ENCODE data around the gene TMEM61.
"Not testable (repeated sequence)": the region's sequence is repeated elsewhere in the genome, so short reads cannot be mapped to it uniquely, and the experiment has no call there.

TMEM61 gene

GRCh38 chr1:55005351-55006140 lies 25.1 kb downstream of the TMEM61 start:
- DNase-seq, result no peak

DNA sequence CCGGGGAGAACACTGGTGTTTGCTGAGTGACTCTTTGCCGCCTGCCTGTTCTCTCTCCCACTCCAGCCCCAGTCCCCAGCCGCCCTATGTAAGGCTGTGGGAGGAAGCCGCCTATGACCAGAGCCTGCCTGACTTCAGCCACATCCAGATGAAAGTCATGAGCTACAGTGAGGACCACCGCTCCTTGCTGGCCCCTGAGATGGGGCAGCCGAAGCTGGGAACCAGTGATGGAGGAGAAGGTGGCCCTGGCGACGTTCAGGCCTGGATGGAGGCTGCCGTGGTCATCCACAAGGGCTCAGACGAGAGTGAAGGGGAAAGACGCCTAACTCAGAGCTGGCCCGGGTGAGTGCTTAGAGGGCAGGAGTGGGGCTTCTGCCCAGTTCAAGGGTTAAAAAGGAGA lies 26.5 kb downstream of the TMEM61 start:
- DNase-seq, result no peak

GRCh38 chr1:55007625-55008024 lies 27.2 kb downstream of the TMEM61 start:
- no peak for DNase-seq

GRCh38 chr1:55010194-55010886 lies 29.9 kb downstream of the TMEM61 start:
- DNase-seq, result no peak

GRCh38 chr1:55010887-55011217 lies 30.4 kb downstream of the TMEM61 start:
- no peak for DNase-seq

DNA sequence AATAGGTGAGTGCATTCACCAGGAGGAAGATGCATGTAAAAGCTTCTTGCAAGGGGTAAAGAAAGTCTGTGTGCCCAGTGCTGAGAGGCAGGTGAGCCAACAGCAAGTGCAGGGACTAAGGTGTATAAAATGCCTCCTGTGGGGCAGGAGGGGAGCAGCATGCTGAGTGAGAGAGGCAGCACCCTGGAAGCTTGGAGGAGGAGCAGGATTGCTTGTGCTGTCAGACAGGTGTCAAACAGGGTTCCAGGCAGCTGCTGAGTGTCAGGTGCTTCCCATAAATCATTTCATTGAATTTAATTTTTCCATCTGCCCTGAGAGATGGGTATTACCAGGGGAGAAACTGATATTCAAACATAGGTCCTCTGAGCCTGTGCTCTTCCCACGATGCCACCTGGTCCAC lies 32.2 kb downstream of the TMEM61 start:
- DNase-seq, result peak; percentile 85

DNA sequence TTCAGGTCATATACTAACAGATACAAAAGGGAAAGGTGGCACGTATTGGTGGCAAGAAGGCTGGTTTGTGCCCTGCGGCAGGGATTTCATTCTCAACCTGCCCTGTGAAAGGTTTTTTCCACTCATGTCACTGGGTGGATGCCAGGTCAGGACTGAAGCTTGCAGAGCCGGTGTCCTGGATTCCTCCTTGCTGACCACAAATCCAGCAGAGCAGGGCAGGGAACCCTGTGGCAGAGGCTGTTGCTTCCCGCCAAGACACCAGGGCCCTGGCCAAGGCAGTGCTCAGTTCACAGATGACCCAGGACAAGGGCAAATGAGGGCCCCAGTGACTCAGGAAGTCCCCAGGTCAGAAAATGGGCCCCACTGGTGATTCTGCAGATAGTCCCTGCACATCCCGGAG lies 34.7 kb downstream of the TMEM61 start:
- DNase-seq, result no peak

DNA sequence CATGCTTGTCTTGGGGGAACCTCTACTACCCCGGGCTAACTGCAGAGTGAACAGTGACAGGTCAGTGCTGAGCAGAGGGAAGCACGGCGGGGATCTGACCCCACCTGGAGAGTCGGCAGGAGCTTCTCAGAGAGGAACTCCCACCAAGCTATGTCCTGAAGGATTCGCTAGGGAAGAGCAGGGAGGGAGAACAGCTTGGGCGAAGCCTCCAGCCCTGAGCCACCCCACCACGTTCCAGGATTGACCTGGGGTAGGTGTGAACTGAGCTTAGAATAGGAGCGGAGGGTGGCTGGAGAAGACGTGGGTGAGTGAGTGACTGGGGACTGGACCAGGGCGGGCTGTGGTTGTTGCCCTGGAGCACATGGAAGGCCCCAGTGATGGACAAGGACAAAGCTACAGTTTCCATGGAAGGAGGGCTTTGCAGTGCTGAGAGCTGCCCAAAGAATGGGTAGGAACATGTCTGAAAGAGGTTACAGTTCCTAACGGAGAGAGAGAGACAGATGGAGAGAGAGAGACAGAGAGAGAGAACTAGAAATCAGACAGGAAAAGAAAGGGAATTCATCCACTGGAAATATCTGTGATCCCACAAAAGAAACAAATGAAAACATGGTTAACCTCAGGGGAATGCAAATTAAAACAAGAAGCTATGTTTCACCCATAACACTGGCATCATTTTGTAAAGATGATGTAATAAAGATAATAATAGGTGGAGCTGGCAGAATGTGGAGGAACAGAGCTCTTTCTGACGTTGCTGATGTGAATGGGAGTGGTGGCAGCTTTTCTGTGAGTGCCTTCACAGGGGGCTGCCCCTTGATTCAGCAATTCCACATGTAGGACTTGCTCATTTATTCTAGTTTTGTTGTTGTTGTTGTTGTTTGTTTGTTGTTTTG lies 35.5 kb downstream of the TMEM61 start:
- no peak for DNase-seq

DNA sequence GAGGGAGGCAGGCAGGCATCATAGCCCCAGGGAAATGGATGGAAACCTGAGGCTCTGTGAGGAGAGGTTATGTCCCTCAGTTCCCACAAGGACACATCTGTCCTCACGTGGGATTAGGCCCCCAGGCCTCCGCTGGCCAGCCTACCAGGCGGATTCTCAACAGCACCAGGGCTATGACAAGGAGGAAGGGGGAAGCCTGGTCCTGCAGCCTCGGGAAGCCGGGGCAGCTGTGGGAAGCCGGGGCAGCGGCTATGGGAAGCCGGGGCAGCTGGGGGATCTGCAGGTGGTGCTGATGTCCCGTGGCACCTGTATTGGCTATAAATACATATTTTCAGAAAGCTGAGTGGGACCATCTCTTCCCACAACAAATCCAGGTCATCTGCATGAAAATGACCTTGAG lies 38.0 kb downstream of the TMEM61 start:
- no peak for DNase-seq

DNA sequence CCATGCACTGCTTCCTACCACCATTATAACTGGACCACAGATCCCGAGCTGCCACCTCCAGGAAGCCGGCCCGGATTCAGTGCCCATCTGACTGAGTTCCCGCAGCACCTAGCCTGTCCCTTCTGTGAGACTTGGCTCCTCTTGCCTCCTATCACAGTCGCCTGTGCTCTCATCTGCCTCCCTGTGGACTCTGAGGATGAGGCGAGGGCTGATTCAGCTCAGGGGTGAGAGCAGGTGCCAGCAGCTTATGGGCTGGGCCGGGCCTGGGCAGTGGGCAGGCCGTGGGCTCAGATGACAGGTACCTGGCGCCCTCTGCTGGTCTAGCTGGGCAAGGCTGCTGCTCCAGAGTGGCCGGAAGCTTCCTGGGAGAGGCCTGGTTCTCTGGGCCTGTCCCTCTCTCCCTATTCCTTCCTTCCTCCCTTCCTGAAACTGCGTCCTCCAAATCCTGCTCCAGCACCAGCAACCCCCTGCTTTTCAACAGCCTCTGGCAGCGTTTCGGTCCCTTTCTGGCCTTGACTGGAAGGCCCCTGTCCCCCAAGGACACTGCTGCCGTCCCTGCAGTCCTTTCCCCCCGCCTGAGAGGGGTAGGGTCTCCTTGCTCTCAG lies 41.6 kb downstream of the TMEM61 start:
- peak; percentile 70 for DNase-seq

- not testable (repeated sequence) for DNase-seq
Measured at GRCh38 chr1:55024163-55024562, 43.7 kb downstream of the TMEM61 start.

DNA sequence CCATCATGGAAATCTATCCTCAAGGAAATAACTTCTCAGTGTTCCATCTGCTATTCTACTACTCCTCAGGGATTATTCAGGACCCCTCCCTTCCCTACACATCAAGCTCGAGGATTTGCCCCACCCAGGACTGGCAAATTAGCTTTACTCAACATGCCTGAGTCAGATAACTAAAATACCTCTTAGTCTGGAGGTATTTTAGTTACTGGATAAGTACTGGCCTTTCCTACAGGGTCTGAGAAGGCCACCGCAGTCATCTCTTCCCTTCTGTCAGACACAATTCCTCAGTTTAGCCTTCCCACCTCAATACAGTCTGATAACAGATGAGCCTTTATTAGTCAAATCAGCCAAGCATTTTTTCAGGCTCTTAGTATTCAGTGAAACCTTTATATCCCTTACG lies 46.3 kb downstream of the TMEM61 start:
- not testable (repeated sequence) for DNase-seq

DNA sequence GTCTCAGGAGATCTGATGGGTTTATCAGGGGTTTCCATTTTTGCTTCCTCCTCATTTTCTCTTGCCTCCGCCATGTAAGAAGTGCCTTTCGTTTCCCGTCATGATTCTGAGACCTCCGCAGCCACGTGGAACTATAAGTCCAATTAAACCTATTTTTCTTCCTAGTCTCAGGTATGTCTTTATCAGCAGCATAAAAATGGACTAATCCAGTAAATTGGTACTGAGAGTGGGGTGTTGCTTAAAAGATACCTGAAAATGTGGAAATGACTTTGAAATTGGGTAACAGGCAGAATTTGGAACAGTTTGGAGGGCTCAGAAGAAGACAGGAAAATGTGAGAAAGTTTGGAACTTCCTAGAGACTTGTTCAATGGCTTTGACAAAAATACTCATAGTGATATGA lies 50.7 kb downstream of the TMEM61 start:
- DNase-seq, result not testable (repeated sequence)

DNA sequence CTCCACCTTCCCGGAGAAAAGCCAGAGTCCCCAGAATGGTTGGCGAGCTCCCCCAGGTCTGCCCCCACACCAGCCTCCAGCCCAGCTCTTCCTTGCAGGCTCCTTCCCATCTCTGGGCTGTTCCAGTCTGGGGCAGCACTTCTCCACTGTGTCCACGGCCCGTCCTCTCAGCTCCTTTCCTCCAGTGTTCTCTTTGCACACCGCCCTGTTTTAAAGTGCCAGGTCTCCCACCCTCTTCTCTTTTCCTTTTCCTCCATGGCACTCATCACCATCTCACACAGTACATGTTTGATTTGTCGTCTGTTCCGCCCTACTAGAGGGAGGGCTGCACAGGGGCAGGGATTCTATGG lies 52.8 kb downstream of the TMEM61 start:
- no peak for DNase-seq

GRCh38 chr1:55034476-55035133 lies 54.2 kb downstream of the TMEM61 start:
- DNase-seq, result no peak

GRCh38 chr1:55035904-55036303 lies 55.5 kb downstream of the TMEM61 start:
- DNase-seq, result no peak

GRCh38 chr1:55037733-55038551 lies 57.5 kb downstream of the TMEM61 start:
- no peak for DNase-seq

GRCh38 chr1:55038552-55038838 lies 58.1 kb downstream of the TMEM61 start:
- DNase-seq, result no peak

- DNase-seq, result no peak
Measured at GRCh38 chr1:55038974-55039341, 58.5 kb downstream of the TMEM61 start.

GRCh38 chr1:55039342-55040082 lies 59.1 kb downstream of the TMEM61 start, which contains the start of gene PCSK9:
PCSK9 (plus strand) TSS chr1:55039548; CDS start chr1:55039838, 290 bp downstream.
- peak; percentile 54 for DNase-seq

All from NCI-H2171 (cell line).